Right ventricle myocardium superior (tissue), 1 donor: Measurements from ENCODE around the gene ANO2. TPM values are rescaled to one million over a fixed set of nuclear protein-coding genes. Genes with fewer than 3 reads are reported as not detected.

ENCODE experiments used
- ATAC-seq: fragments of 200-7000 bp; cut with Tn5 transposase; one replicate; pipeline ENCODE4 v1.9.1; 2020; ENCODE audit warnings: mild to moderate bottlenecking; ENCODE audit not compliant: poor library complexity
- DNase-seq: peaks from one replicate; pipeline ENCODE4 v3.0.0-alpha.2; 2020
- intact Hi-C: fragments of 100-400 bp; cut with DNase I; formaldehyde crosslinking; loops from one replicate; pipeline ENCODE4 v1.11.2; 2022
- total RNA-seq: library from RNA; stranded (reverse); fragmentation: NEBNext Ultra II Directional; extraction: Animal tissue kit (Norgen Biotek cat#: 25700); gene quantifications from one replicate; pipeline ENCODE4 v1.2.1, GENCODE V29; 2021
- donor health status: DM: no; HTN: yes; CAD: no; lungs with severe emphysema.

The ANO2 gene
- total RNA-seq, 1 donor from 2014 or later = 12.6 TPM

GRCh38 chr12:5797661-5798060, 147.4 kb downstream of the ANO2 start:
- intact Hi-C loops = no loop called here

GRCh38 chr12:5796959-5797225, 148.2 kb downstream of the ANO2 start:
- DNase-seq (no peak), ATAC-seq (no peak)
- intact Hi-C loops = no loop called here

More at GRCh38 chr12:5797661-5798060, 147.4 kb downstream of the ANO2 start:
- ATAC-seq (no peak), DNase-seq (no peak)

DNA sequence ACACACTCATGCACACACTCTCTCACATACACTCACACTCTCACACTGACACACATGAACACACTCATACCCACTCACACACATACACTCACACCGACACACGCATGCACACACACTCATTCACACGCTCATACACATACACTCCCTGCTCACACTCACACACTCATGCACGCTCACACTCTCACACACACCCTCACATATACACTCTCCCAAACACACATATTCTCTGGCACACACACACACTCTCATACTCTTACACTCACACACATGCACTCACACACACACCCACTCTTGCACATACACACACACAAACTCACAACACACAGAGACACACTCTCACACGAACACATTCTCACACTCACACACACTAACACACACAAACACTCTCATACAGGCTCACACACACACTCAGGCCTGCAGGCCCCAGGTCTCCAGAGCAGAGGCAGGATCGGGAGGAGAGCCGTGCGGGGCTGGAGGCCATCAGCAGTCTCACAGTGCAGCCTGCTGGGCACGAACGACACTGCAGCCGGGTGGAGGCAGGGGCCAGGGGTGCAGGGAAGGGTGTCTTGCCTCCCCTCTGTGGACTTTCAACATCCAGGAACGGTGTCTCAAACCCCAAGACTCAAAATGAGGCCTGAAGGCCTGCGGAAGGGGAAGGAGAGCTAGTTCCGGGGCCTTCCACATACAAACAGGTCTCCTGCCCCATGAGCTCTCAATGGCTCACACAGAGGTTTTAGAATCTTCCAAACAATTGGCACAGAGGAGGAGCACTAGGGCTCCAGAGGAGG, 148.7 kb downstream of the ANO2 start:
- DNase-seq = peak; percentile 64
- peak; percentile 72 for ATAC-seq
- intact Hi-C loops = no loop called here

- intact Hi-C loops = no loop called here
- ATAC-seq = peak; percentile 46
Measured at GRCh38 chr12:5794156-5794555, 150.9 kb downstream of the ANO2 start.

DNA sequence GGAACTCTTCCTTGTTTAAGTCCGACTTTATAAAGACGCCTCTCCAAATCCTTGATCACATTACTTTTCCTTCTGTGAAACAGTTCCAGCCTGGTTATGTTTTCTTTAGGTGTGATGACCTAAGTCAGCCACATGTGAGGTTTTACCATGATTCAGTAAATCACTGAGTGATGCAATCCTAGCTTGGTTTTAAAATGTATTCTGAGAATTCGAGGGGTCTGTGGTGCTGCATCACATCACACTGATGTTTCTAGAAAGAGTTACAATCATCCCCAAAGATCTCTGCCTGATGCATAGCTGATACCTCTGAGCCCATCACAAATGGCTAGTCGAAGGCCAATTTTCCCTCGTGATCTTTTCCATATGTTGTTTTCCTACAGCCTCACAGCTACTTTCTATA, 152.7 kb downstream of the ANO2 start:
- intact Hi-C loops = no loop called here
- ATAC-seq (no peak), DNase-seq (no peak)

More at GRCh38 chr12:5794156-5794555, 150.9 kb downstream of the ANO2 start:
- peak; percentile 52 for DNase-seq

DNA sequence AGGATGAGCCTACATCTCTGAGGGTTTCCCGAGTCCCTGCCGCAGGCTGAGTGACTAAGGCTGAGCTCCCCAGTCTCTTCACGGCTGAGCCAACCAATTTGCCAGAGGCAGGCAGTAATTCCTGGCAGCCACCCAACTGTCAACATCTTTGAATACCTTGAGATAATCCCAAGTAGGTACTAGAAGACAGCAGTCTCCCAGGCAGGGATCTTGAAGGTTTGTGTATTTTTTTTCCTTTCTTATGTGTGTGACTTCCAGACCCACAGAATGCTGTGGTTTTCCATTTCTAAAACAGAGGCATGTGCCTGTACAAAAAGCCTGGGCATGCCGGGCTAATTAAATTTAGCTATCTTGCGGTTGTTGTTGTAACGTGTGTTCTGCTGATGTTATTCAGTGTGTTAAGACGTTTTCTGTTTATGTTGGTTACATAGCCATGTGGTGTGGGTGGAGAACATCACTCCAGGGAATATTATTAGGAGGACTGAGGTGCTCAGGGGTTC, 155.5 kb downstream of the ANO2 start:
- no peak for DNase-seq
- intact Hi-C loops = no loop called here
- ATAC-seq = no peak

GRCh38 chr12:5787828-5788227, 157.2 kb downstream of the ANO2 start:
- DNase-seq (no peak), ATAC-seq (no peak)
- intact Hi-C loops = no loop called here

DNA sequence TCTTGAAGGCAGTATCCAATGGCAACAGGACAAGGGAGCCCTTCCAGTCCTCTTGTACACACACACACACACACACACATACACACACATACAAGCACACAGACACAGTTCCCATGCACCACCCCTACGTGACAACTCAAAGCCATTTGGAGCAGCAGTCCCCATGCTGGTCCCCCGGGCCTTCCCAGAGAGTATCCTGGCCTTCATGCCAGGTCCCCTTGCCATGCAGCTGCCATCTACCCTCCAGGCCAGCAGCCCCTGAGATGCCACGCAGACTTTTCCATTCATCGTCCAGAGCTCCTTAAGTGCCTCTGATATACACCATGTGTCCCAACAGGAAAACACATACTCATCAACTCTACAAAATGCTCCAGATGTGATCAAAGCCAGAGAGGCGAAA, 159.5 kb downstream of the ANO2 start:
- intact Hi-C loops = no loop called here
- ATAC-seq (no peak), DNase-seq (no peak)

GRCh38 chr12:5784462-5785130, 160.5 kb downstream of the ANO2 start:
- no peak for ATAC-seq
- intact Hi-C loops = no loop called here
- DNase-seq = no peak

GRCh38 chr12:5783289-5783920, 161.7 kb downstream of the ANO2 start:
- ATAC-seq (no peak), DNase-seq (no peak)
- intact Hi-C loops = no loop called here

DNA sequence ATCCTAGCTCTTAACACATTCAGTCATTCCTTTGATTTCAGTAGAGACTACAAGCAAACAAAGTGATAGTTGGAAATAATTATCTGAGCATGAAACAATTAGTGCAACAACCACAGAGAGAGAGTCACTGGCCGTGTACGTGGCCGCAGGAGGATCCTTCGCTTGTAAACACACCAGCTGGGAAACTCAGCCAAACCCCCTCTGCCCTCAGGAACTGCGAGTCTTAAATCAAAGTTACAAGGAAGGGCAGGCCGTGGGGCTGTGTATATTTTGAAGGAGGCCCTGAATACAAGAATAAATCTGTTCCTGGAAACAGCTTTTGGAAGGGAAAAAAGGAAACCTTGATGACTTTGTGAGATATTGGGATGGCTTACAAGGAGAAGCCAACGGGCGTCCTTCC, 164.5 kb downstream of the ANO2 start:
- ATAC-seq = no peak
- DNase-seq = no peak
- intact Hi-C loops = no loop called here

DNA sequence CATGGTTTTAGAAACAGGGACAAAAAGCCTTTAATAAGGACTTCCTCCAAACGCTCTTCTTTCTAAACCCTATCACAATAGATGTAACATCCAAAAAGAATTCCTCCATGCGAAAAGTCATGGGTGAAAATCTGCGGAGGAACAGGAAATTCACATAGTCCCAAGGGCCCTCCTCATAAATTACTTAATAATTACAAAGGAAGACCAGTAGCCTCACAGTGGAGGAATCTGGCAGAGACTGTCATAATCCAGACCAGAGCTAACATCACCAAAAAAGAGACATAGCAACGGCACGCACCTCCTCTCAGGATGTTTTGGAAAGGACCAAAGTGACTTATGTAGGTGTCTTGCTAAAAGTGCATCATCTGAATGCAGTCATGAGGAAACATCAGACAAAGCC, 165.7 kb downstream of the ANO2 start:
- intact Hi-C loops = no loop called here
- DNase-seq = no peak
- no peak for ATAC-seq

DNA sequence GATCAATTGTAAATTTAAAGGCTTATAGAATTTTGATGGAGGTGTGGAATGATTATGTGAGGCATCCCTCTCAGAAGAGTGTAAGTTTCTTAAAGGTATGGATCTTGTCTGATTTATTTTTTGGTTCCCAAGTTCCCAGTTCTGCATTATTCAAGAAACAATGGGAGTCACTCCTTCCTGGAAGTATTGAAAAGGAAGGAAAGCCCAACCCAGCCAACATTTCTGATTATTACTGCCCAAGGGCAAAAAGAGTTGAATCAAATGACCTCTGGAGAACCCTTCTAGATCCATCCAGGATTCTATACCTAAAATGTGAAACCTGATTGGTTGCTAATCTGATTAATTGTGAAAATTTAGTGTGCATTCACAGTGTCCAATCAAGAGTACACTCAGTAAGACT, 166.2 kb downstream of the ANO2 start:
- ATAC-seq (no peak), DNase-seq (no peak)
- intact Hi-C loops = no loop called here

- no peak for DNase-seq
- intact Hi-C loops = no loop called here
- no peak for ATAC-seq
Measured at GRCh38 chr12:5777451-5777850, 167.6 kb downstream of the ANO2 start.

GRCh38 chr12:5776091-5776490, 169.0 kb downstream of the ANO2 start:
- intact Hi-C loops = no loop called here
- ATAC-seq = no peak

GRCh38 chr12:5773550-5773949, 171.5 kb downstream of the ANO2 start:
- no peak for ATAC-seq
- no peak for DNase-seq
- intact Hi-C loops = no loop called here

More at GRCh38 chr12:5776091-5776490, 169.0 kb downstream of the ANO2 start:
- no peak for DNase-seq

- ATAC-seq (no peak), DNase-seq (no peak)
- intact Hi-C loops = no loop called here
Measured at GRCh38 chr12:5771756-5772155, 173.3 kb downstream of the ANO2 start.

DNA sequence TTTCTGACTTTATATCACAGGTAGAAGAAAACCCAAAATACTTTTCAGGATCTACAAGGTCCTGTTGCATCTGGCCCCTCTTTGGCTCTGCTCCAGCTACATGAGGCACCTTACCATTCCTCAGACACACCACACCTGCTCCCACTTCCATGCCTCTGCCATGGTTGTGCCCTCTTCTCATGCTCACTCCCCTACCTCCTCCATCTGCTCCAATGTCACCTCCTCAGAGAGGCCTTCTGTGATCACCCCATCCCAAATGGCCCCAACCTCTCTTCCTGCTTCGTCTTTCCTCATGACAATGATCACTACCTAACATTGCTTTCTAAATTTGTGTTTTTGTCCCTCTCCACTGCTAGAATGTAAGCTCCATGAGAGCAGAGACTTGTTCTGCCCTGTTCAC, 174.3 kb downstream of the ANO2 start:
- intact Hi-C loops = no loop called here
- no peak for ATAC-seq
- no peak for DNase-seq

GRCh38 chr12:5768581-5769196, 176.4 kb downstream of the ANO2 start:
- intact Hi-C loops = no loop called here
- DNase-seq (peak; percentile 87), ATAC-seq (peak; percentile 85)
